Islet of Langerhans (tissue), 1 donor: ENCODE data around the gene COL21A1.

ENCODE experiments used
- FAIRE-seq: peaks from one replicate; lab custom pipeline; 2011; peaks lifted over from hg19 to GRCh38; lab: Jason Lieb, UNC

The COL21A1 gene

DNA sequence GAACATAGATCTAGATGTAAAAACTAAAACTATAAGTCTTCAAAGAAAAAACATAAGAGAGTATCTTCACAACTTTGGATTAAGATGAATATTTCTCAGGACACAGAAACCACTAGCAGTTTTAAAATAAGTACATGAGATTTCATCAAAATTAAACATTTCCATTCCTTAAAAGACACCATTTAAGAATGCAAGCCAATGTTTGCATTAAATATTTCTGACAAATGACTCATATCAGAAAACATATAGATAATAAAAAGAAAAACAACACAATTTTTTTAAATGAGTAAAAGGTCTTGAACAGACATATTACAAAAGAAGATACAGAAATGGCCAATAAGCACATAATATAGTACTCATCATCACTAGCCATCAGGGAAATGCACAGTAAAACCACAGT is 59.7 kb downstream of the COL21A1 start:
- no peak for FAIRE-seq

DNA sequence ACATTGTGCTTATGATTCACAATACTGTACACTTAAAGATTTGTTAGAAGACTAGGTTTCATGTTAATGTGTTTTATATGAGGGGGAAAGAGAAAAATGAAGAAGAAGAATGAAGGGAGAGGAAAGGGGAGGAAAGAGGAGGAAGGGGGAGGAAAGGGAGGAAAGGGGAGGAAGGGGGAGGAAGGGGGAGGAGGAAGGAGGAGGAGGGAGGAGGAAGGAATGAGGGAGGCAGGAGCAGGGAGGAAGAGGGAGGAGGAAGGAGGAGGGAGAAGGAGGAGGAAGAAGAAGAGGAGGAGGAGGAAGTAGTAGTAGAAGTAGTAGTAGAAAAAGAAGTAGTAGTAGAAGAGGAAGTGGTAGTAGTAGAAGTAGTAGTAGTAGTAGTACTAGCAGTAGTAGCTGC is 70.6 kb downstream of the COL21A1 start:
- FAIRE-seq = no peak

DNA sequence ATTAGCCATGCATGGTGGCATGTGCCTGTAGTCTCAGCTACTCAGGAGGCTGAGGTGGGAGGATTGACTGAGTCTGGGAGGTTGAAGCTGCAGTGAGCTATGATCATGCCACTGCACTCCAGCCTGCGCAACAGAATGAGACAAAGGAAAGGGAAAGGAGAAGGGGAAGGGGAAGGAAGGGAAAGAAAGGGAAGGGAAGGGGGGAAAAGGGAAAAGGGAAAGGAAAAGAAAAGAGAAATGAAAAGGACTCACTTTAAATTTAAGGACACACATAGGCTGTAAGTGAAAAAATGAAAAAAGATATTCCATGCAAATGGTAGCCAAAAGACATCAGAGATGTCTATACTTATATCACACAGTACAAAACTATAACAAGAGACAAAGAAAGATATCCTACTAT is 74.2 kb downstream of the COL21A1 start:
- FAIRE-seq = no peak

DNA sequence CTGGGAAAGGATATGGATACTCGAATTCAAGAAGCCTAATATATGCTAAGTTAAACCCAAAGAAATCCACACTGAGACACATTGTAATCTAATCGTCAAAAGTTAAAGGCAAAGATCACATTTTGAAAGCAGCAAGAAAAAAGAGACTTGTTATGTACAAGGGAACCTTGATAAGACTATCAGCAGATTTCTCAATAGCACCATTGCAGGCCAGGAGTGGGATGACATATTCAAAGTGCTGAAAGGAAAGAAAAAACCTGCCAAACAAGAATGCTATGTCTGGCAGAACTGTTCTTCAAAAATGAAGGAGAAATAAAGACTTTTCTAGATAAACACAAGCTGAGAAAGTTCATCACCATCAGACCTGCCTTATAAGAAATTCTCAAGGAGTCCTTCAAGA is 75.2 kb downstream of the COL21A1 start:
- no peak for FAIRE-seq

DNA sequence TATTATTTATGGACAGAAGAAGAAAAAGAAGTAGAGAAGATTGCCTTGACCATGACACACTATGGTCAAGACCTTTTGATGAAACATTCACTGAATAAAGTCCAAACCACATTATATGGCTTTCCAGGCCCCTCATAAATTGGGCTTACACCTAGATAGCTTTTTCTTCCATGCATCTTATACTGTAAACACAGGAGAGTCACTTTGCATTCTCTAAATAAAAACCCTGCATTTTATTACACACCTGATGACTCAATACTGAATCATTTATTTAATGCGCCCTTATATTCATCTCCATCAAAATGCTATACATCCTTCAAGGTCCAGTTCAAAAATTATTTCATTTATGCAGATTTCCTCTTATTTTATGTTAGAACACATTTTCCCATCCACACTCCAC is 78.0 kb downstream of the COL21A1 start:
- FAIRE-seq = no peak

DNA sequence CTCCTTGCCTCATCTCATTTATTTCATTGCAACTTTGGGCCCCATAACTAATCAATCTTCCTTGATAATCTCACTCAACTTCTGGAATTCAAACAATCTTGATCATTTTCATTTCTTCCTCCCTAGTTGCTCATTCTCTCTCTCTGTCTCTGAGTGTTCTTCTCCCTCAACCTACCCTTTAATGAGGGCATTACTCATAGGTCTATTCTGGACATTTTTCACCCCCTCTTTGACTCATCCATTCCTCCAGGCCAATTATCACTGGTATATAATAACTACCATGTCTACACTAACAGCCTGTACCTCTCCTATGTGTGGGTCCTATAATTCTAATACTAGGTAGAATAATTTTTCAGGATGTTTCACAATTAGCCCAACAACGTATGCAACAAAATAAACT is 78.8 kb downstream of the COL21A1 start:
- FAIRE-seq = no peak

DNA sequence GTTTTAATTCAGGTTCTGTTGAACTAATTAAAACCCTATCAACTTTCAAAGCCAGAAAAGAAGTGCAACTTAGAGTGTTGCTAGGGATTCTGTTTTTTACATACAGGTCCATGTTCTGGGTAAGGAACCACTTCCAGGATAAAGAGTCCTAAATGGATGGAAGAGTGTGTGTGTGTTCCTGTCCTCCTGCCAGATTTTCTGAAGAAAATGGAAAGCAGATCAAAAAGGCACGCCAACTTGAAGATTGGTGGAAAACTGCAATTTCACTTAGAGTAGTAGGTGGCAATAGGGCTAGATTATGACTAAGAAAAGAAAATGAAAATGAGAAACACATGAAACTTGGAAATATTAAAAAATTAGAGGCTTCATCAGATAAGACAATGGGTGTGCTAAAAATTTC is 85.3 kb downstream of the COL21A1 start:
- FAIRE-seq = no peak

DNA sequence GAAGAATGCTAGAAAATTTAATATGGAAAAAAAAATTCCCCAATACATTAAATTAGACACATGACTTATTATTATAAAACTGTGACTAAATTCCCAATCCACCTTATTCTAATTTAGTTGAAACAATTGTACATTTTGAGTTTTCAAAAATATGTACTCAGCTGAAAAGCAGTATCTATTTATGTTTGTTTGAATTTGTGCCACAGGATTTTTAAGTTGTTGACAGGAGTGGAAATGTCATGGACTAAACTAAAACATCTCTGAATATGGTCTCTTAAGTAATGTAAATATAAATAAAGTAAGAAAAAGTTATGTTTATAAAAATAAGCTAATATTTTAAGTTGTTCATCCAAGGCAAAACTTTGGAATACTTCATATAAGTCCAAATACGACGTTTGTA is 86.9 kb downstream of the COL21A1 start:
- FAIRE-seq = no peak

DNA sequence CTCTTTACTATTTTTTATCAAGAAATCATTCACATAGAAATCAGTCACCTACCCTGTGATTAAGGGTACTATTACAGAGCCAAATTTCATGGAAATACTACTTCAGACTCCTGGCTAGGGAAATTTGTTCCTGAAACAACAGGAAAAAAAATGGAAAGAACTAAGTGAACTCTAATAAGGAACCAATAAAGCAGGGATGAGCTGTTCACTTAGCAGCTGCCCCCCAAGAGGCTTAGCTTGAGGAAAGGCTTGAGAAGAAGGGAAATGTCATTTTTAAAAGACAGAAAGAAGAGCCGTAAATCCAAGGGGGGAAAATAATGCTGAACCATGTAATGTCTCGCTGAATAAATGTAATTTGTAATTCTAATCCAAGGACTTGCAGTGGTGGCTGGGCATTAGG is 88.8 kb downstream of the COL21A1 start:
- FAIRE-seq = no peak

DNA sequence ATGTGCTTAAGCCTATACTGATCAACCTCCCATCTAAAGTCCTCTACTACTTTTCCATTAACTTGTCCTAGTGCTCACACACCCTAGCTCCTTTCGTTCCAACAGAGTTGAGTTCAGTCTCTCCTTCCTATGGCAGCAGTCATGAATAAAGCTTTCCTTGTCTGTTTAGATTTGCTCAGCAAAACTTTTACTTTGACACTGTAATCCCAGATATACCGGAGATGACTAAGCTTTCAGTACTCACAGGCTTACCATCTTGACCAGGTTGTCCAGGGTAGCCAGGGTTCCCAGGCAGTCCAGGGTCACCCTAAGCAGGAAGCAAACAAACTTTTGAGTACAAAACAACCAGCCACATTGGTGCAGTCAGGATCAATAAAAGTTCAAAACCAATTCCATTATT is 90.7 kb downstream of the COL21A1 start:
- no peak for FAIRE-seq

DNA sequence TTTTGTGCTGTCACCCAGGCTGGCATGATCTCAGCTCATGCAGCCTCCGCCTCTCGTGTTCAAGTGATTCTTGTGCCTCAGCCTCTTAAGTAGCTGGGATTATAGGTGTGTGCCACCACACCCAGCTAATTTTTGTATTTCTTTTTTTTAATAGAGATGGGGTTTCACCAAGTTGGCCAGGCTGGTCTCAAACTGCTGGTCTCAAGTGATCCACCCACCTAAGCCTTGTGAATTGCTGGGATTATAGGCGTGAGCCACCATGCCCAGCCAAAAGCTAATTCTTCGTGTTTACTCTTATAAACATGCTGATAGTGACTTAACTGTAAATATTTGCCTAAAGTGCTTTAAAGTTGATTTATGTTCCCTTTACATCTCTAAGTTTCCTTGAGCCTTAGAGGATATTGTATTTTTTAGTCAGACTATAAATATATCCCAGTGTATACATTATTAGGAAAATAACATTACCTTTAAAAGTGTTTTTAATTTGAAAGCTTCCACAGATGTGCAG is 91.7 kb downstream of the COL21A1 start:
- FAIRE-seq = no peak

DNA sequence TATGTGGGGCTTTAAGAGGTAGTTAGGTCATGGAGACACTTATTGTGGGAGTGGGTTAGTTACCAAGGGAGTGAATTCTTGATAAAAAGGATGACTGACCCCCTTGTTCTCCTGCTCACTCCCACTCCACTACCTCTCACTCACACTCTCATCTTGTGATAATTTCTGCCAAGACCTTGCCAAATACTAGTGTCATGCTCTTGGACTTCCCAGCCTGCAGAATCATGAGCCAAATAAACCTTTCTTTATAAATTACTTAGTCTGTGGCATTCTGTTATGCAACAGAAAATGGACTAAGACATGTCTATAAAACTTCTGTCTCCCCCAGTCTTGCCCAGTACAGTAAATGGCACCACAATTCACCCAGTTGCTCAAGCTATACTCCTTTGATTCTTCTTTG is 93.3 kb downstream of the COL21A1 start:
- no peak for FAIRE-seq

DNA sequence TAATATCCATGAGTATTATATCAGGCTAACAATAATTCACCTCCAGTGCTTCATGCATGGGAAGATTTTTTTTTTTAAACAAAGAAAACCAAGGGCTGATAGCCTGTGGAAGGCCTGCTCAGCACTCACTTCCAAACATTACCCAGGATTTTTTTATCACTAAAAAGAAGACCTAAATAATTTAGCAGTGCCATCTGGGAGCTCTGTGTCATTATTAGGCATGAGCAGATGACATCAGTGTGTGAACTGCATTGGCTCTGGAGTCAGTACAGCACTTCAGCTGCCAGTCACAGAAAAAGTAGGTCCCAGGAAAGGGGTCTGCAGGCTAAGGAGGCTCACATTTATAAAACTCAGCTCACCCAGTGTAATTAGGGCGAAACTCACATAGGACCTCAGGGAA is 94.8 kb downstream of the COL21A1 start:
- FAIRE-seq = no peak

DNA sequence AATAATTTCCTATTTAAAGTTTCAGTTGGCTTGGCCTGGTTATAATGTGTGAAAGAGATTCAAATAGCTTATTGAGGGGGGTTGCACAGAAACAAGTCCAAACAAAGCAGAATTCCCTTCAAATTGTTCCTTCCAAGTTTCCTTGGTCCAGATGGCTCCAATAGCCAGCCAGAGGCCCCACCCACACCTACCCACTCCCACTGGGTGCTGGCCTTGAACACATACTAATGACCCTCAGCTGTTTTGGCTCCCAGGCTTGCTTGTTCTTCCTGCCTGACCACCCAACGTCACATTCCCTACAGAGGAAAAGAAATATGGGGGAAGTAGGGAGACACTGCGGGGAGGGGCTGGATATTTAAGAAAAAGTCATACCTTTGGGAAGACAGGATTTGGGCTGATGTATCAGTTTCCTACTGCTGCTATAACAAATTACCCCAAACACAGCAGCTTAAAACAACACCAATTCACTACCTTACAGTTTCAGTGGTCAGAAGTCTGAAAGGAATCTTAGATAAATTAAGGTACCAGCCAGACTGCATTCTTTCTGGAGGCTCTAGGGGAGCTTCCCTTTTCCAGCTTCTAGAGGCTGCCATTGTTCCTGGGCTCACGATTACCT is 95.7 kb downstream of the COL21A1 start:
- FAIRE-seq = no peak

DNA sequence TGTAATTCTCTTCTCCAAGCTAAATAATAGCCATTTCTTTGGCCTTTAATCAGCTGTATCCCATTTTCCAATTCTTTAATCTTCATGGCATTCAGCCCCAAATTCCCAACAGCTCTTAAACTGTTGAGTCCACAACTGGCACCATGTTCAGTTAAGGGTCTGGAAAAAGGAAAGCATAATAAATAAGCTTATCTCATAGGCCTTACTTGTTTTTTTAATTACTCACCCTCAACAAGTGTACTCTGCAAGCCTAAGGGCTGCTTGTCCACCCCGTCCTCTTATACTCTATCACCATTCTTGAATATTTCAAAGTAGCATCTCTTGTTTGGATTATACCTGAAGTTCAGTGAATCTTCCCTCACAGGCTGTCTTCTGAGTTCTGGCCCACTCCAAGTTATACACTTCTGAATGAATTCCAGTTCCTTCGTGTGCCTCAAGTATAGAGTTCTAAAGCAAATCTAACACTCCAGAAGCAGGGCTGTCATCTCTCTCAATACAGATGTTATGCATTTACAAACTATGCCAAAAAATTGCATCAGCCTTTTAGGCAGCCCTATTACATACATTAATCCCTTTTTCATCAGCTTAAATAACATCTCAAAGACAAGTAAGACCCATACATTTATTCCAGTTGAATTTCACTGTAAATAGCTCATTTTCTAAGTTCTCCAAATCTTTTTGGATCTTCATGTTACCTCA is 98.7 kb downstream of the COL21A1 start:
- no peak for FAIRE-seq

DNA sequence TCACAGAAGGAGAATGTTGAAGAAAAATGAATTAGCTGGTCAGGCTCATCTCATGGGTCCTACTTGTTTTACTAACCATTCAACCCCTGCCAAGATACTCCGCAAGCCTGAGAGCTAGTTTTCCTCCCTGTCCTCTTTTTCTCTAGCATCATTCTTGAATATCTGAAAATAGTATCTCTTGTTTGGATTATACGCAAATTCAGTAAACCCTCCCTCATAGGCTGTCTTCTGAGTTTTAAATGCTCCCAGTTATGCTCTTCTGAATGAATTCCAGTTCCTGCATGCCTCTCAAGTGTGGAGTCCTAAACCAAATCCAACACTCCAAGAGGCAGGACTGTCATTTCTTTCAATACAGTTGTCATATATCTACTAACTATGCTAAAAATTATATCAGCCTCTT is 99.6 kb downstream of the COL21A1 start:
- FAIRE-seq = no peak

DNA sequence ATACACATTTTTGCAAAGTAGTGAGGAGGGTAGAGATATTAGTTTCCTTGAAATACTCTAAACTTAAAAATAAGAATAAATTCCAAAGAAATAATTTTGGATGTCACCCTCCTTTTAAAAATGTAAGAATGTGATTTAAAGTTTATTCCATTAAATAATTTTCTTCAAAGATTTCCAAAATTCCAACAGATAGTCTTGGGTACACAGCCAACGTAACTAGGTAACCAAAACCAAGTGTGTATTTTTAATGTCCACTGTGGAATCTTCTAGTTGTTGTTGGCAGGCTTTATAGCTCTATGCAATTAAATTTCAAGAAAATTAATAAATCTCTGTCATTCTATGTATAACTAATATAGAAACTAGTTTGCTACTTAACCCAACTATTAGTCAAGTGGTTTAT is 101.3 kb downstream of the COL21A1 start:
- FAIRE-seq = no peak

DNA sequence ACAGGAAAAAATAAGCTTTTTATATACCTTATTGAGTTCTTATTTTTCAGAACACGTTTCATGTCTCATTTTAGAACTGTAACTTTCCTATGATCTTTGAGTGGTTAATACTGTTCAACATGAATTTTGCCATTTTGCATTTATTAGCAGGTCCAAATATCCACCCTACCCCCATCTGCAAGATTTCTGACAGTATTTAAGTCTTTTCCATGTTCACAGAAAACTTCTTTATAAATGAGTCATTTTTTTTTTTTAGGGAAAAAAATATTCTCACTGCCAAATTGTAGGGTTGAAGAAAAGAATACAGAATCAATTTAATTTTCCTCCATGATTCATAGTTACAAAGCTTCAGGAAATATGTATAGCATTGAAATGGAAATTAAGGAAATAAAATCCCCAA is 101.8 kb downstream of the COL21A1 start:
- no peak for FAIRE-seq

DNA sequence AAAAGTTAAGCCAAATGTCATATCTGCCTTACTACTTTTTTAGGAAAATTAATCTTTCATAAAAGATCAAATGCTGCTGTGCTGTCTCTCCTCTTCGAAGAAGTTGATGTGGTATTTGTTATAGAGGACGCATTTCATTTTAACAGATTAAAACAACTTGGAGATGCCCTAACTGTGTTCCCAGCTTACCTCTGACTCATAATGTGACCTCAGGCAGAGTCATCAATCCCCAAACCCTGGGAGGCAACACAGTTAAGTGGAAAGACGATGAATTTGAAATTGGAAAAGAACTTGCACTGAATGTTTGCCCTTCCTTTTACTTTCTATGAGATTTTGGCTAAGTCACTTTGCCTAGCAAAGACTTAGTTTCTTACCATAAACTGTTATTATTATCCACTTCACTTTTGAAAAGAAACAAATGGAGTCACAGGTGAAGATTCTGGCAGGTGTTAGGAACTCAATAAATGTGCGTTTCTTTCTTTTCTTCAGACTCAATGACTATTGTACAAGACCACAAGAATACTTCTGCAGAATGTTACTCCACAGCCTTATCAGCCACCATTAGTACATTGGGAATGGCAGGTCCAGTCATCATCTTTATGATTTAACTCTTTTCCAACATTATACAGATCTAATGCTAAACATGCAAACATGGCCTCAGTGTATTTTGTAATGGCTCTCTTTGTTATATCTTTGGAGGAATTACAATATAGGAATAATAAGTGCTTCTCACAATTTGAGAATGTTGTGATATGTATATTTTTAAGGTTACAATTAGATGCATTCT is 102.6 kb downstream of the COL21A1 start:
- no peak for FAIRE-seq

DNA sequence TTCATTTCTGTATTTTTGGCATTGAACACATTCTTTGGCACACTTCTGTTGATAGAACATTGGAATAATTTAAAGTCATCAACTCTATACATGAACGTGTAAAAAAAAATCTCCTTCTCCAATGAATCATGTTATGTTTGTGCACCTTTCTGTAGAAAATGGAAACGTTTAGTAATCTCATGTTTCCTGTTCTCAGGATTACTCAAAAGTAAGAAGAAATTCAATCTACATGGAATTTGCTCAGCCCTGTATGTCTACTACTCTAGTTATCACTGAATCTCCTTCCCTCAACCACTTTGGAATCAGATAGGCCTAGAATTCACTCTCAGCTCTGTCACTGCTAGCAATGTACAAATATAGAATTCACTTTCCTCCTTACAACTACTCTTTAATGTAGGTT is 103.6 kb downstream of the COL21A1 start:
- no peak for FAIRE-seq

DNA sequence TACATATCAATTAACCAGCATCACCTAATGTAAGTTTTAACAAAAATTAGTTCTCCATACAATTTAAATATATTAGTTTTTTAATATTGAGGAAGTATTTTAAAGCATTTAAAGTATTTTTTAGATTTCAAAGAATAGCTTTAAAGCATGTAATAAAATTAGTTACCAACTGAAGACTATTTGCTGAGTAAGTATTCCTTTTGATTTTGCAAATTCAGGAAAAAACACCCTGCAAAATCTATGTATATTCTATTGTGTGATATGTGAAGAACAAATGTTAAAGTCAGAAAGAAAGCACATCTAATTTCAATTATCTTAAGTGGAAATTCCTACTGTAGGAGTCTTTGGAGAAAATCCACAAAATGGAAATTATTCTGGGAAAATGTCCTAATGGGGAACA is 107.3 kb downstream of the COL21A1 start:
- FAIRE-seq = no peak

DNA sequence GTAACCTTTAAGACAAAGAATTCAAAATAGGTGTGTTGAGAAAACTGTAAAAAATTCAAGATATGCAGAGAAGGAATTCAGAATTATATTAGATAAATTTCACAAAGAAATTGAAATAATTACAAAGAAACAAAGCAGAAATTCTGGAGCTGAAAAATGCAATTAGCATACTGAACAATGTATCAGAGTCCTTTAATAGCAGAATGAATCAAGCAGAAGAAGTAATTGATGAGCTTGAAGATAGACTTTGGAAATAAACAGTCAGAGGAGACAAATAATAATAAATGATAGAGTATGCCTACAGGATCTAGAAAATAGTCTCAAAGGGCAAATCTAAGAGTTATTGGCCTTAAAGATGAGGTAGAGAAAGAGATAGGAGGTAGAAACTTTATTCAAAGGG is 131.7 kb downstream of the COL21A1 start:
- no peak for FAIRE-seq

DNA sequence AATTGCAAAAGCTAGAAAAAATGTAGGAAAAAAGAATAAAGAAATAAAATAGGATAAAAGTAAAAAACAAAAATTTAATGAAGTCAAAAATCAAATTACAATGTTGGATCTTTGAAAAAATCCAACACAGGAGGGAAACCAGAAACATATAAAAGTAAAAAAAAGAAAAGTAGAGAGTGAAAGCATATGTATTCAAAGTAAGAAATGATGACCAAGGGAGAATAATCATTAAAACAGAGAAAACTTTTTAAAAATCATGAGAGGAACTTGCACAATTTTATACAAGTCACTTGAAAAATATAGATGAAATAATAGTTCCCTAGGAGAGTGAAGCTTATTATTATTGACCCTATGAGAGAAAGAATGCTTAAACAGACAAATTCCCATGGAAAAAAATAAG is 138.2 kb downstream of the COL21A1 start:
- FAIRE-seq = no peak

DNA sequence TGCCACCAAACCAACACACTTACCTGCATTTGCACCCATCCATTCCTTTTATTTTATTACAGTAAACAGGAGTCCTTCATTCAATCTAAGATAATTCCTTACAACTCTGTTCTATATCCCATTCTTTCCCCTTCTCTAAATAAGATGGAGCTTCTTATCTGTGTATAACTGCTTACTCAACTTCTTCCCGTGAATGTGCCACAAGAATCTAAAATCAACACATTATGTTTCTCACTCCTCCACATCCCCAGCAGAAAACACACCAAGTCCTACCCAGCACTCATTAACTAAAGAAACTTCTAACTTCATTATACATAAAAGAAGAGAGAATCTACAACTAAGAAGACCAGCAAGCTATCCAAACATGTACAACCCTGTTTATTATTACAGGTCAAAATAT is 141.1 kb downstream of the COL21A1 start:
- no peak for FAIRE-seq
